Skeletal muscle tissue (tissue), 4 donors: Measurements from ENCODE around the gene MRPS9. TPM values are rescaled to one million over a fixed set of nuclear protein-coding genes. Genes with fewer than 3 reads are reported as not detected.

ENCODE experiments used
- H3K27ac ChIP-seq: one replicate; pipeline ENCODE4 v1.7.0; 2013; ENCODE audit warnings: mild to moderate bottlenecking, low read depth, low read length, inconsistent platforms
- H3K27me3 ChIP-seq, 3 donors: one replicate each; pipeline ENCODE4 v1.7.0; 2013; ENCODE audit warnings: low read length in 3 of 3; ENCODE audit not compliant: control insufficient read depth in 3 of 3, insufficient read depth in 3 of 3
- H3K36me3 ChIP-seq, 3 donors: one replicate each; pipeline ENCODE4 v1.7.0; 2013; ENCODE audit warnings: low read length in 3 of 3; ENCODE audit not compliant: control insufficient read depth in 3 of 3, insufficient read depth in 3 of 3
- H3K4me1 ChIP-seq, 3 donors: one replicate each; pipeline ENCODE4 v1.7.0; 2013; ENCODE audit warnings: low read length in 3 of 3, mild to moderate bottlenecking in 3 of 3; ENCODE audit not compliant: control insufficient read depth in 3 of 3, insufficient read depth in 3 of 3
- H3K4me3 ChIP-seq, 3 donors: one replicate each; pipeline ENCODE4 v1.7.0; 2013; ENCODE audit warnings: low read length in 3 of 3
- H3K9ac ChIP-seq, 3 donors: one replicate each; pipeline ENCODE4 v1.7.0; 2013; ENCODE audit warnings: low read length in 3 of 3, mild to moderate bottlenecking in 3 of 3, moderate library complexity in 2 of 3, low read depth in 1 of 3
- H3K9me3 ChIP-seq, 3 donors: one replicate each; pipeline ENCODE4 v1.7.0; 2013; ENCODE audit warnings: low read length in 3 of 3; ENCODE audit not compliant: control insufficient read depth in 3 of 3
- total RNA-seq: library from RNA; depleted of rRNA; stranded (reverse); fragments of >200 nt; gene quantifications from one replicate; pipeline ENCODE4 v1.2.3, GENCODE V29; 2014
- donor health status: Osteomylitis.

The MRPS9 gene
- 23.5 TPM for total RNA-seq

GRCh38 chr2:105037572-105038382 lies at the start of gene MRPS9:
Gene MRPS9, plus strand, starts transcription at chr2:105038069. Its CDS starts 24 bp downstream, at chr2:105038093.
- Histone ChIP-seq H3K4me1 (peaks cover 0 to 13% (median 12%) of the 10 kb centered on the region in 3 donors), H3K9me3 (no peaks in the 10 kb centered on the region), H3K27me3 (no peaks in the 10 kb centered on the region), H3K27ac (peak within 1 kb of the TSS; percentile 76), H3K36me3 (no peaks in the 10 kb centered on the region), H3K9ac (peak within 1 kb of the TSS; percentile 92 to 97 (median 94)), H3K4me3 (peak within 1 kb of the TSS; percentile 90 to 98 (median 96))

GRCh38 chr2:105005181-105005951 lies 32.5 kb upstream of the MRPS9 start:
- Histone ChIP-seq H3K27ac (no peak overlapping the region), H3K36me3 (no peaks in the 10 kb centered on the region), H3K9ac (no peak overlapping the region), H3K4me3 (no peak overlapping the region), H3K27me3 (no peaks in the 10 kb centered on the region), H3K9me3 (peaks cover 0 to 6% (median 2%) of the 10 kb centered on the region in 3 donors), H3K4me1 (no peaks in the 10 kb centered on the region)

GRCh38 chr2:105007367-105007766 lies 30.5 kb upstream of the MRPS9 start:
- Histone ChIP-seq H3K4me1 (no peaks in the 10 kb centered on the region), H3K27me3 (no peaks in the 10 kb centered on the region), H3K9me3 (peaks cover 0 to 2% (median 0%) of the 10 kb centered on the region in 3 donors), H3K4me3 (no peak overlapping the region), H3K27ac (no peak overlapping the region), H3K9ac (no peak overlapping the region), H3K36me3 (no peaks in the 10 kb centered on the region)

GRCh38 chr2:105032476-105032875 lies 5.4 kb upstream of the MRPS9 start:
- H3K36me3 ChIP-seq: no peaks in the 10 kb centered on the region
- no peaks in the 10 kb centered on the region for H3K9me3 ChIP-seq
- H3K27ac ChIP-seq: no peak overlapping the region
- no peak overlapping the region for H3K9ac ChIP-seq
- H3K27me3 ChIP-seq: no peaks in the 10 kb centered on the region
- H3K4me3 ChIP-seq: no peak overlapping the region
- H3K4me1 ChIP-seq: peaks cover 0 to 5% (median 0%) of the 10 kb centered on the region in 3 donors

GRCh38 chr2:105034170-105034569 lies 3.7 kb upstream of the MRPS9 start:
- Histone ChIP-seq H3K27ac (no peak overlapping the region), H3K4me3 (no peak overlapping the region), H3K9ac (no peak overlapping the region), H3K9me3 (no peaks in the 10 kb centered on the region), H3K36me3 (no peaks in the 10 kb centered on the region), H3K27me3 (no peaks in the 10 kb centered on the region), H3K4me1 (peaks cover 0 to 12% (median 5%) of the 10 kb centered on the region in 3 donors)

- Histone ChIP-seq H3K4me1 (peaks cover 0 to 13% (median 12%) of the 10 kb centered on the region in 3 donors), H3K4me3 (peak overlapping the region; percentile 90 to 98 (median 96)), H3K9ac (peak overlapping the region; percentile 92 to 97 (median 94)), H3K36me3 (no peaks in the 10 kb centered on the region), H3K9me3 (no peaks in the 10 kb centered on the region), H3K27me3 (no peaks in the 10 kb centered on the region), H3K27ac (peak overlapping the region; percentile 76)
Observed at GRCh38 chr2:105038383-105039061, 653 bp downstream of the MRPS9 start.

- Histone ChIP-seq H3K36me3 (no peaks in the 10 kb centered on the region), H3K4me3 (no peak overlapping the region), H3K4me1 (peaks cover 0 to 13% (median 12%) of the 10 kb centered on the region in 3 donors), H3K27me3 (no peaks in the 10 kb centered on the region), H3K9me3 (no peaks in the 10 kb centered on the region), H3K9ac (no peak overlapping the region), H3K27ac (no peak overlapping the region)
Observed at GRCh38 chr2:105039559-105039958, 1.7 kb downstream of the MRPS9 start.

GRCh38 chr2:105042189-105042588 lies 4.3 kb downstream of the MRPS9 start:
- Histone ChIP-seq H3K9ac (no peak overlapping the region), H3K27me3 (no peaks in the 10 kb centered on the region), H3K36me3 (peaks cover 0 to 5% (median 0%) of the 10 kb centered on the region in 3 donors), H3K27ac (no peak overlapping the region), H3K4me1 (peaks cover 0 to 13% (median 9%) of the 10 kb centered on the region in 3 donors), H3K4me3 (no peak overlapping the region), H3K9me3 (no peaks in the 10 kb centered on the region)

- Histone ChIP-seq H3K27ac (no peak overlapping the region), H3K27me3 (no peaks in the 10 kb centered on the region), H3K9me3 (peaks cover 0 to 3% (median 0%) of the 10 kb centered on the region in 3 donors)
Observed at GRCh38 chr2:105052773-105053172, 14.9 kb downstream of the MRPS9 start.

More at GRCh38 chr2:105052773-105053172, 14.9 kb downstream of the MRPS9 start:
- no peak overlapping the region for H3K9ac ChIP-seq
- peaks cover 0 to 2% (median 0%) of the 10 kb centered on the region in 3 donors for H3K4me1 ChIP-seq
- peaks cover 0 to 8% (median 5%) of the 10 kb centered on the region in 3 donors for H3K36me3 ChIP-seq
- no peak overlapping the region for H3K4me3 ChIP-seq
